SK-N-SH treated with all-trans-retinoic acid at 6 μM for 48 hours (cell line): ENCODE results near the gene PDPR.
"Not testable (repeated sequence)": the region's sequence is repeated elsewhere in the genome, so short reads cannot be mapped to it uniquely, and the experiment has no call there.

Source experiments
- ARNTL ChIP-seq: fragments of 450-650 bp; formaldehyde crosslinking; IDR thresholded peaks from 2 replicates; pipeline ENCODE4 v1.5.0; 2020; ENCODE audit warnings: low read depth, mild to moderate bottlenecking, moderate library complexity, borderline replicate concordance
- CSDC2 ChIP-seq: fragments of 250-450 bp; sonication (Bioruptor Pico); IDR thresholded peaks from 2 replicates; pipeline ENCODE4 v1.5.0; 2020; ENCODE audit warnings: mild to moderate bottlenecking, moderate library complexity
- ESRRG ChIP-seq: fragments of 250-450 bp; sonication (Bioruptor Pico); IDR thresholded peaks from 2 replicates; pipeline ENCODE4 v1.6.1; 2021; ENCODE audit warnings: mild to moderate bottlenecking
- GLIS3 ChIP-seq: fragments of 250-450 bp; sonication (Bioruptor Pico); IDR thresholded peaks from 2 replicates; pipeline ENCODE4 v1.5.0; 2020; ENCODE audit warnings: mild to moderate bottlenecking, moderate library complexity
- RARB ChIP-seq: fragments of 250-450 bp; sonication (Bioruptor Pico); IDR thresholded peaks from 2 replicates; pipeline ENCODE4 v1.8.0; 2021; ENCODE audit warnings: mild to moderate bottlenecking, moderate library complexity
- ZC3H10 ChIP-seq: fragments of 250-450 bp; sonication (Bioruptor Pico); IDR thresholded peaks from 2 replicates; pipeline ENCODE4 v1.5.1; 2021; ENCODE audit warnings: mild to moderate bottlenecking, moderate library complexity
- ZFP3 ChIP-seq: fragments of 250-450 bp; sonication (Bioruptor Pico); IDR thresholded peaks from 2 replicates; pipeline ENCODE4 v1.5.0; 2020; ENCODE audit warnings: mild to moderate bottlenecking, moderate library complexity
- ZNF565 ChIP-seq: fragments of 450-650 bp; formaldehyde crosslinking; conservative IDR thresholded peaks from 2 replicates; pipeline ENCODE4 v1.5.0; 2020; ENCODE audit warnings: low read depth, mild to moderate bottlenecking, moderate library complexity
- ZNF70 ChIP-seq: fragments of 450-650 bp; formaldehyde crosslinking; IDR thresholded peaks from 2 replicates; pipeline ENCODE4 v1.5.0; 2020; ENCODE audit warnings: mild to moderate bottlenecking, moderate library complexity
- ZNF8 ChIP-seq: fragments of 450-650 bp; formaldehyde crosslinking; IDR thresholded peaks from 2 replicates; pipeline ENCODE4 v1.5.0; 2020; ENCODE audit warnings: mild to moderate bottlenecking, moderate library complexity
- TF ChIP-seq, protein P1 (sequence below): fragments of 250-450 bp; sonication (Bioruptor Pico); IDR thresholded peaks from 2 replicates; pipeline ENCODE4 v1.5.0; 2020; ENCODE audit warnings: mild to moderate bottlenecking, moderate library complexity
- TF ChIP-seq, protein P2 (sequence below): fragments of 250-450 bp; sonication (Bioruptor Pico); IDR thresholded peaks from 2 replicates; pipeline ENCODE4 v1.5.1; 2020; ENCODE audit warnings: low read depth, mild to moderate bottlenecking, moderate library complexity
- TF ChIP-seq, protein P3 (sequence below): fragments of 250-450 bp; sonication (Bioruptor Pico); IDR thresholded peaks from 2 replicates; pipeline ENCODE4 v1.8.0; 2020; ENCODE audit warnings: mild to moderate bottlenecking, moderate library complexity, borderline replicate concordance
- TF ChIP-seq, protein P4 (sequence below): fragments of 250-450 bp; sonication (Bioruptor Pico); IDR thresholded peaks from 2 replicates; pipeline ENCODE4 v1.8.0; 2021; ENCODE audit warnings: low read depth, mild to moderate bottlenecking, moderate library complexity, borderline replicate concordance

DNA sequence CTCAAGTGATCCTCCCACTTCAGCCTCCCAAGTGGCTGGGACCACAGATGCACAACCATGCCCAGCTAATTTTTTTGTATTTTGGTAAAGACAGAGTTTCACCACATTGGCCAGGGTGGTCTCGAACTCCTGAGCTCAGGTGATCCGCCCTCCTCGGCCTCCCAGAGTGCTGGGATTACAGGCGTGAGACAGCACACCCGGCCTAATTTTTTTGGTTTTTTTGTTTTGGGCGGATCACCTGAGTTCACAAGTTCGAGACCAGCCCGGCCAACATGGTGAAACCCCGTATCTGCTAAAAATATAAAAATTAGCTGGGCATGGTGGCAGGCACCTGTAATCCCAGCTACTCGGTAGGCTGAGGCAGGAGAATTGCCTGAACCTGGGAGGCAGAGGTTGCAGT lies 40.6 kb downstream of the PDPR start:
- not testable (repeated sequence) for TF ChIP-seq ZC3H10; ZFP3 (CRISPR knock-in tag); ARNTL (CRISPR knock-in tag); ZNF8 (CRISPR knock-in tag); RARB; ESRRG; ZNF565; GLIS3; ZNF70 (CRISPR knock-in tag); CSDC2 (CRISPR knock-in tag)
- TF ChIP-seq, protein P1, sequence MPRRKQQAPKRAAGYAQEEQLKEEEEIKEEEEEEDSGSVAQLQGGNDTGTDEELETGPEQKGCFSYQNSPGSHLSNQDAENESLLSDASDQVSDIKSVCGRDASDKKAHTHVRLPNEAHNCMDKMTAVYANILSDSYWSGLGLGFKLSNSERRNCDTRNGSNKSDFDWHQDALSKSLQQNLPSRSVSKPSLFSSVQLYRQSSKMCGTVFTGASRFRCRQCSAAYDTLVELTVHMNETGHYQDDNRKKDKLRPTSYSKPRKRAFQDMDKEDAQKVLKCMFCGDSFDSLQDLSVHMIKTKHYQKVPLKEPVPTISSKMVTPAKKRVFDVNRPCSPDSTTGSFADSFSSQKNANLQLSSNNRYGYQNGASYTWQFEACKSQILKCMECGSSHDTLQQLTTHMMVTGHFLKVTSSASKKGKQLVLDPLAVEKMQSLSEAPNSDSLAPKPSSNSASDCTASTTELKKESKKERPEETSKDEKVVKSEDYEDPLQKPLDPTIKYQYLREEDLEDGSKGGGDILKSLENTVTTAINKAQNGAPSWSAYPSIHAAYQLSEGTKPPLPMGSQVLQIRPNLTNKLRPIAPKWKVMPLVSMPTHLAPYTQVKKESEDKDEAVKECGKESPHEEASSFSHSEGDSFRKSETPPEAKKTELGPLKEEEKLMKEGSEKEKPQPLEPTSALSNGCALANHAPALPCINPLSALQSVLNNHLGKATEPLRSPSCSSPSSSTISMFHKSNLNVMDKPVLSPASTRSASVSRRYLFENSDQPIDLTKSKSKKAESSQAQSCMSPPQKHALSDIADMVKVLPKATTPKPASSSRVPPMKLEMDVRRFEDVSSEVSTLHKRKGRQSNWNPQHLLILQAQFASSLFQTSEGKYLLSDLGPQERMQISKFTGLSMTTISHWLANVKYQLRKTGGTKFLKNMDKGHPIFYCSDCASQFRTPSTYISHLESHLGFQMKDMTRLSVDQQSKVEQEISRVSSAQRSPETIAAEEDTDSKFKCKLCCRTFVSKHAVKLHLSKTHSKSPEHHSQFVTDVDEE (CRISPR knock-in tag) = not testable (repeated sequence)
- TF ChIP-seq, protein P2, sequence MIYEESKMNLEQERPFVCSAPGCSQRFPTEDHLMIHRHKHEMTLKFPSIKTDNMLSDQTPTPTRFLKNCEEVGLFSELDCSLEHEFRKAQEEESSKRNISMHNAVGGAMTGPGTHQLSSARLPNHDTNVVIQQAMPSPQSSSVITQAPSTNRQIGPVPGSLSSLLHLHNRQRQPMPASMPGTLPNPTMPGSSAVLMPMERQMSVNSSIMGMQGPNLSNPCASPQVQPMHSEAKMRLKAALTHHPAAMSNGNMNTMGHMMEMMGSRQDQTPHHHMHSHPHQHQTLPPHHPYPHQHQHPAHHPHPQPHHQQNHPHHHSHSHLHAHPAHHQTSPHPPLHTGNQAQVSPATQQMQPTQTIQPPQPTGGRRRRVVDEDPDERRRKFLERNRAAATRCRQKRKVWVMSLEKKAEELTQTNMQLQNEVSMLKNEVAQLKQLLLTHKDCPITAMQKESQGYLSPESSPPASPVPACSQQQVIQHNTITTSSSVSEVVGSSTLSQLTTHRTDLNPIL = not testable (repeated sequence)
- TF ChIP-seq, protein P3, sequence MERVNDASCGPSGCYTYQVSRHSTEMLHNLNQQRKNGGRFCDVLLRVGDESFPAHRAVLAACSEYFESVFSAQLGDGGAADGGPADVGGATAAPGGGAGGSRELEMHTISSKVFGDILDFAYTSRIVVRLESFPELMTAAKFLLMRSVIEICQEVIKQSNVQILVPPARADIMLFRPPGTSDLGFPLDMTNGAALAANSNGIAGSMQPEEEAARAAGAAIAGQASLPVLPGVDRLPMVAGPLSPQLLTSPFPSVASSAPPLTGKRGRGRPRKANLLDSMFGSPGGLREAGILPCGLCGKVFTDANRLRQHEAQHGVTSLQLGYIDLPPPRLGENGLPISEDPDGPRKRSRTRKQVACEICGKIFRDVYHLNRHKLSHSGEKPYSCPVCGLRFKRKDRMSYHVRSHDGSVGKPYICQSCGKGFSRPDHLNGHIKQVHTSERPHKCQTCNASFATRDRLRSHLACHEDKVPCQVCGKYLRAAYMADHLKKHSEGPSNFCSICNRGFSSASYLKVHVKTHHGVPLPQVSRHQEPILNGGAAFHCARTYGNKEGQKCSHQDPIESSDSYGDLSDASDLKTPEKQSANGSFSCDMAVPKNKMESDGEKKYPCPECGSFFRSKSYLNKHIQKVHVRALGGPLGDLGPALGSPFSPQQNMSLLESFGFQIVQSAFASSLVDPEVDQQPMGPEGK (CRISPR knock-in tag) = not testable (repeated sequence)
- TF ChIP-seq, protein P4, sequence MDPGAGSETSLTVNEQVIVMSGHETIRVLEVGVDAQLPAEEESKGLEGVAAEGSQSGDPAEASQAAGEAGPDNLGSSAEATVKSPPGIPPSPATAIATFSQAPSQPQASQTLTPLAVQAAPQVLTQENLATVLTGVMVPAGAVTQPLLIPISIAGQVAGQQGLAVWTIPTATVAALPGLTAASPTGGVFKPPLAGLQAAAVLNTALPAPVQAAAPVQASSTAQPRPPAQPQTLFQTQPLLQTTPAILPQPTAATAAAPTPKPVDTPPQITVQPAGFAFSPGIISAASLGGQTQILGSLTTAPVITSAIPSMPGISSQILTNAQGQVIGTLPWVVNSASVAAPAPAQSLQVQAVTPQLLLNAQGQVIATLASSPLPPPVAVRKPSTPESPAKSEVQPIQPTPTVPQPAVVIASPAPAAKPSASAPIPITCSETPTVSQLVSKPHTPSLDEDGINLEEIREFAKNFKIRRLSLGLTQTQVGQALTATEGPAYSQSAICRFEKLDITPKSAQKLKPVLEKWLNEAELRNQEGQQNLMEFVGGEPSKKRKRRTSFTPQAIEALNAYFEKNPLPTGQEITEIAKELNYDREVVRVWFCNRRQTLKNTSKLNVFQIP (CRISPR knock-in tag) = not testable (repeated sequence)
